Bone marrow (tissue), 2 donors: ENCODE measurements around the gene SRD5A2.

Experiments used
- DNase-seq, 2 donors: peaks; one replicate each; lab custom pipeline; 2025; lab: John Stamatoyannopoulos, UW

Gene SRD5A2

GRCh38 chr2:31580321-31581117 is at the start of gene SRD5A2:
Gene SRD5A2, minus strand, starts transcription at chr2:31580938. Its CDS starts 38 bp downstream, at chr2:31580900.
- no peak for DNase-seq

- no peak for DNase-seq
Measured at GRCh38 chr2:31606509-31606908, 25.8 kb upstream of the SRD5A2 start.

- no peak for DNase-seq
Measured at GRCh38 chr2:31598694-31599093, 18.0 kb upstream of the SRD5A2 start.

- DNase-seq: no peak
Measured at GRCh38 chr2:31586230-31586629, 5.5 kb upstream of the SRD5A2 start.

GRCh38 chr2:31581124-31581795 is 522 bp upstream of the SRD5A2 start:
- DNase-seq: no peak

GRCh38 chr2:31579996-31580320 is 780 bp downstream of the SRD5A2 start:
- no peak for DNase-seq

GRCh38 chr2:31578316-31578715 is 2.4 kb downstream of the SRD5A2 start:
- no peak for DNase-seq

- DNase-seq: no peak
Measured at GRCh38 chr2:31577143-31577542, 3.6 kb downstream of the SRD5A2 start.

GRCh38 chr2:31568585-31569201 is 12.0 kb downstream of the SRD5A2 start:
- DNase-seq: no peak

- DNase-seq: no peak
Measured at GRCh38 chr2:31567679-31568078, 13.1 kb downstream of the SRD5A2 start.

GRCh38 chr2:31563273-31563839 is 17.4 kb downstream of the SRD5A2 start:
- no peak for DNase-seq

- no peak for DNase-seq
Measured at GRCh38 chr2:31561823-31562222, 18.9 kb downstream of the SRD5A2 start.

GRCh38 chr2:31558401-31559295 is 22.1 kb downstream of the SRD5A2 start:
- no peak for DNase-seq

GRCh38 chr2:31556940-31557339 is 23.8 kb downstream of the SRD5A2 start:
- no peak for DNase-seq

- DNase-seq: no peak
Measured at GRCh38 chr2:31555967-31556706, 24.6 kb downstream of the SRD5A2 start.

- no peak for DNase-seq
Measured at GRCh38 chr2:31553362-31553761, 27.4 kb downstream of the SRD5A2 start.

GRCh38 chr2:31547485-31547884 is 33.3 kb downstream of the SRD5A2 start:
- no peak for DNase-seq

GRCh38 chr2:31541853-31542252 is 38.9 kb downstream of the SRD5A2 start:
- no peak for DNase-seq

GRCh38 chr2:31539505-31539904 is 41.2 kb downstream of the SRD5A2 start:
- DNase-seq: no peak

- no peak for DNase-seq
Measured at GRCh38 chr2:31535768-31536167, 45.0 kb downstream of the SRD5A2 start.

- no peak for DNase-seq
Measured at GRCh38 chr2:31534636-31535035, 46.1 kb downstream of the SRD5A2 start.
